ENCODE measurements around the gene SLU7. TPM values are rescaled to one million over a fixed set of nuclear protein-coding genes. Genes with fewer than 3 reads are reported as not detected.

Gene SLU7
- total and polyA plus RNA-seq, 9 of the 15 experiments (the other 6 are each of a cell fraction or from before 2014, with no cell fraction given): 42.1 to 65.7 (median 54.8) TPM

DNA sequence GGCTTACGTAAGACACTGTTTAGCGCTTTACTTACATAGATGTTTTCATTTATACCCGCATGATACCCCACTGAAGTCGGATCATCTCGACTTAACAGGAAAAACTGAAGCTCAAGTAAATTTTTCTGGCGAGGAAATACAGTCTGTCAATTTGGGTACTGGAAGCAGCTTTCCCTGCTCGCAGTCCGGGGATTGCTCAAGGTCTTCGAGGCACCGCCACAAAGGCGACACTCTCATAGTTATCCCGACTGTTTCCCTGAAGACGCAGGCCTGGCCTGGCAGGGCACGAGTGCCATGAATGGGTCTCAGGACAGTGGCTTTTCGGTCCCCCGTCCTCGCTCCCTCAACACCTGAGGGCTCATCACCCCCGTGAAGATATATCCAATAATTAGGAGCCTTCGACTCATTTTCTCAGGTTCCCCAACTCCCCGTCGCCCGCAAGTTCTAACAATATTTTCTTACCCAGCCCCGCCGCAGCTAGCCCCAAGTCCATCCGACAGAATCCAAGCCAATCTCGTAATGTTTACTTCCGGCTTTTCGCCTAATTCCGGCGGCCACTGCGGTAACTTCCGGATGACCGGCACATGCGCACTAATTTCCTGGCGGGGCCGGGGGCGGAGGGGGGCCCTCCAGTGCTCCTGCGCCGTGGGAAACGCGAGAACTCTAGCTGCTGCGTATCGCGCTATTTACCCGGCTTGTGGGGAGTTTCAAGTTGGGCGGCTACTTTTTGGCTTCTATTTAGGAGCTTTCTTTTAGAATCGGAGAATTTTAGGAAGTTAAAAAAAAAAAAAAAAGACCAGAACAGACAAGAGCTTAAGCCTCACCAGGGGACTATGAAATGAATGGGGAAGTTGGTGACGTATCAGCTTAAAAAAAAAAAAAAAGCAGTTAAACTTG is at the start of gene SLU7 (continued):
- TF ChIP-seq CBX1 (IDR thresholded peaks at IDR 0.05; ENCODE audit: low read depth) (no peak), PHF8 (IDR thresholded peaks at IDR 0.05; ENCODE audit: borderline replicate concordance, low read length) (peak; percentile 75; the same call in 1 of the 2 replicates), SIN3B (IDR thresholded peaks at IDR 0.05; ENCODE audit: low read depth) (peak; percentile 77; the same call in 1 of the 2 replicates), MXI1 (IDR thresholded peaks at IDR 0.05; ENCODE audit: low read depth, low read length) (0 out of 2 replicates have a peak, but pooled peaks have one; percentile 18), MBD2 (IDR thresholded peaks at IDR 0.05; ENCODE audit: borderline replicate concordance, low read depth) (0 out of 2 replicates have a peak, but pooled peaks have one; percentile 51), CBX2 (IDR thresholded peaks at IDR 0.05; ENCODE audit: insufficient read depth, low read length, poor library complexity, severe bottlenecking) (no peak), SNIP1 (IDR thresholded peaks at IDR 0.05; ENCODE audit: low read depth) (0 out of 2 replicates have a peak, but pooled peaks have one; percentile 44), DMBX1 (CRISPR knock-in tag; IDR thresholded peaks at IDR 0.05; ENCODE audit: borderline replicate concordance) (no peak), RBM14 (IDR thresholded peaks at IDR 0.05; ENCODE audit: borderline replicate concordance, insufficient read depth, low read depth, low read length) (no peak), NCOA1 (IDR thresholded peaks at IDR 0.05; ENCODE audit: low read depth) (no peak), KLF6 (CRISPR knock-in tag; IDR thresholded peaks at IDR 0.05; ENCODE audit: borderline replicate concordance) (no peak), ZFX (CRISPR knock-in tag; IDR thresholded peaks at IDR 0.05) (peak; percentile 70)
- TF ChIP-seq, protein P1, sequence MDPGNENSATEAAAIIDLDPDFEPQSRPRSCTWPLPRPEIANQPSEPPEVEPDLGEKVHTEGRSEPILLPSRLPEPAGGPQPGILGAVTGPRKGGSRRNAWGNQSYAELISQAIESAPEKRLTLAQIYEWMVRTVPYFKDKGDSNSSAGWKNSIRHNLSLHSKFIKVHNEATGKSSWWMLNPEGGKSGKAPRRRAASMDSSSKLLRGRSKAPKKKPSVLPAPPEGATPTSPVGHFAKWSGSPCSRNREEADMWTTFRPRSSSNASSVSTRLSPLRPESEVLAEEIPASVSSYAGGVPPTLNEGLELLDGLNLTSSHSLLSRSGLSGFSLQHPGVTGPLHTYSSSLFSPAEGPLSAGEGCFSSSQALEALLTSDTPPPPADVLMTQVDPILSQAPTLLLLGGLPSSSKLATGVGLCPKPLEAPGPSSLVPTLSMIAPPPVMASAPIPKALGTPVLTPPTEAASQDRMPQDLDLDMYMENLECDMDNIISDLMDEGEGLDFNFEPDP (CRISPR knock-in tag; IDR thresholded peaks at IDR 0.05): no peak
- TF ChIP-seq, protein P2, sequence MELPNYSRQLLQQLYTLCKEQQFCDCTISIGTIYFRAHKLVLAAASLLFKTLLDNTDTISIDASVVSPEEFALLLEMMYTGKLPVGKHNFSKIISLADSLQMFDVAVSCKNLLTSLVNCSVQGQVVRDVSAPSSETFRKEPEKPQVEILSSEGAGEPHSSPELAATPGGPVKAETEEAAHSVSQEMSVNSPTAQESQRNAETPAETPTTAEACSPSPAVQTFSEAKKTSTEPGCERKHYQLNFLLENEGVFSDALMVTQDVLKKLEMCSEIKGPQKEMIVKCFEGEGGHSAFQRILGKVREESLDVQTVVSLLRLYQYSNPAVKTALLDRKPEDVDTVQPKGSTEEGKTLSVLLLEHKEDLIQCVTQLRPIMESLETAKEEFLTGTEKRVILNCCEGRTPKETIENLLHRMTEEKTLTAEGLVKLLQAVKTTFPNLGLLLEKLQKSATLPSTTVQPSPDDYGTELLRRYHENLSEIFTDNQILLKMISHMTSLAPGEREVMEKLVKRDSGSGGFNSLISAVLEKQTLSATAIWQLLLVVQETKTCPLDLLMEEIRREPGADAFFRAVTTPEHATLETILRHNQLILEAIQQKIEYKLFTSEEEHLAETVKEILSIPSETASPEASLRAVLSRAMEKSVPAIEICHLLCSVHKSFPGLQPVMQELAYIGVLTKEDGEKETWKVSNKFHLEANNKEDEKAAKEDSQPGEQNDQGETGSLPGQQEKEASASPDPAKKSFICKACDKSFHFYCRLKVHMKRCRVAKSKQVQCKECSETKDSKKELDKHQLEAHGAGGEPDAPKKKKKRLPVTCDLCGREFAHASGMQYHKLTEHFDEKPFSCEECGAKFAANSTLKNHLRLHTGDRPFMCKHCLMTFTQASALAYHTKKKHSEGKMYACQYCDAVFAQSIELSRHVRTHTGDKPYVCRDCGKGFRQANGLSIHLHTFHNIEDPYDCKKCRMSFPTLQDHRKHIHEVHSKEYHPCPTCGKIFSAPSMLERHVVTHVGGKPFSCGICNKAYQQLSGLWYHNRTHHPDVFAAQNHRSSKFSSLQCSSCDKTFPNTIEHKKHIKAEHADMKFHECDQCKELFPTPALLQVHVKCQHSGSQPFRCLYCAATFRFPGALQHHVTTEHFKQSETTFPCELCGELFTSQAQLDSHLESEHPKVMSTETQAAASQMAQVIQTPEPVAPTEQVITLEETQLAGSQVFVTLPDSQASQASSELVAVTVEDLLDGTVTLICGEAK (IDR thresholded peaks at IDR 0.05): peak; percentile 92
- TF ChIP-seq, protein P2 (CRISPR knock-in tag; IDR thresholded peaks at IDR 0.05): no peak
